Measurements from ENCODE around the gene TLE6.

GRCh38 chr19:2998642-2999041 is 21.3 kb downstream of the TLE6 start:
- TF ChIP-seq POLR2A (IDR thresholded peaks at IDR 0.05; ENCODE audit: low read length) (no peak), GATA1 (IDR thresholded peaks at IDR 0.05; ENCODE audit: low read depth, low read length) (no peak)

All from erythroblast (primary cell).